Neuronal stem cell (in vitro differentiated cells): ENCODE results near the gene CASK.

Experiments
- DNase-seq: peaks from one replicate; pipeline ENCODE4 v3.0.0-alpha.2; 2013; ENCODE audit warnings: low spot score
- H2AFZ ChIP-seq: one replicate; pipeline ENCODE4 v1.6.1; 2013; ENCODE audit warnings: mild to moderate bottlenecking, low read length, inconsistent platforms
- H2AK5ac ChIP-seq: 2 replicates; pipeline ENCODE4 v1.6.1; 2013; ENCODE audit warnings: low read depth, mild to moderate bottlenecking, inconsistent platforms, low read length, moderate library complexity, mixed read lengths
- H2BK120ac ChIP-seq: 2 replicates; pipeline ENCODE4 v1.6.1; 2013; ENCODE audit warnings: low read depth, mild to moderate bottlenecking, inconsistent platforms, low read length, moderate library complexity, mixed read lengths
- H2BK12ac ChIP-seq: one replicate; pipeline ENCODE4 v1.6.1; 2013; ENCODE audit warnings: low read length, inconsistent platforms
- H2BK15ac ChIP-seq: 2 replicates; pipeline ENCODE4 v1.6.1; 2013; ENCODE audit warnings: mild to moderate bottlenecking, low read length, inconsistent platforms, mixed read lengths
- H2BK5ac ChIP-seq: one replicate; pipeline ENCODE4 v1.6.1; 2013; ENCODE audit warnings: inconsistent platforms, mild to moderate bottlenecking, low read length, moderate library complexity
- H3K14ac ChIP-seq: one replicate; pipeline ENCODE4 v1.6.1; 2013; ENCODE audit warnings: low read length, inconsistent platforms
- H3K18ac ChIP-seq: 2 replicates; pipeline ENCODE4 v1.6.1; 2013; ENCODE audit warnings: low read length, inconsistent platforms
- H3K23ac ChIP-seq: 2 replicates; pipeline ENCODE4 v1.6.1; 2013; ENCODE audit warnings: low read depth, mild to moderate bottlenecking, mixed read lengths, low read length, inconsistent platforms; ENCODE audit not compliant: poor library complexity
- H3K27ac ChIP-seq: replicated peaks from 3 replicates; pipeline ENCODE4 v1.5.1; 2013; ENCODE audit warnings: low read length, inconsistent platforms
- H3K27me3 ChIP-seq, 3 experiments: 2 replicates each; pipeline ENCODE4 v1.6.1; 2013; ENCODE audit warnings: low read length in 3 of 3, mild to moderate bottlenecking in 2 of 3, inconsistent platforms in 1 of 3, low read depth in 1 of 3, mixed read lengths in 1 of 3, moderate library complexity in 1 of 3; ENCODE audit not compliant: control insufficient read depth in 3 of 3, insufficient read depth in 3 of 3
- H3K36me3 ChIP-seq, 2 donors: replicated peaks in 1 of 2; 2 replicates each; pipeline ENCODE4 v1.6.1; 2013; ENCODE audit warnings: low read length in 2 of 2; ENCODE audit not compliant: control insufficient read depth in 2 of 2, insufficient read depth in 2 of 2
- H3K4ac ChIP-seq: 2 replicates; pipeline ENCODE4 v1.6.1; 2013; ENCODE audit warnings: inconsistent platforms, mild to moderate bottlenecking, low read length, moderate library complexity
- H3K4me1 ChIP-seq, 2 donors: 1 replicate in 1 of 2; 2 replicates in 1 of 2; pipeline ENCODE4 v1.6.1; 2013; ENCODE audit warnings: low read length in 2 of 2, low read depth in 1 of 2; ENCODE audit not compliant: control insufficient read depth in 2 of 2, insufficient read depth in 1 of 2
- H3K4me2 ChIP-seq: one replicate; pipeline ENCODE4 v1.6.1; 2013; ENCODE audit warnings: mild to moderate bottlenecking, low read length, inconsistent platforms; ENCODE audit not compliant: insufficient read depth, poor library complexity, severe bottlenecking
- H3K4me3 ChIP-seq, 2 donors: 2 replicates each; pipeline ENCODE4 v1.5.1; 2013; ENCODE audit warnings: low read length in 2 of 2, mild to moderate bottlenecking in 2 of 2, inconsistent platforms in 1 of 2, moderate library complexity in 1 of 2
- H3K79me1 ChIP-seq: one replicate; pipeline ENCODE4 v1.6.1; 2013; ENCODE audit warnings: low read depth, mild to moderate bottlenecking, inconsistent platforms, low read length, moderate library complexity
- H3K9ac ChIP-seq: one replicate; pipeline ENCODE4 v1.6.1; 2013; ENCODE audit warnings: mild to moderate bottlenecking, low read depth, low read length, inconsistent platforms; ENCODE audit not compliant: poor library complexity
- H3K9me3 ChIP-seq, 2 donors: replicated peaks in 1 of 2; 2 replicates each; pipeline versions ENCODE3 to v1.6.1; 2013; ENCODE audit warnings: low read length in 2 of 2, mild to moderate bottlenecking in 2 of 2, inconsistent platforms in 1 of 2, low read depth in 1 of 2, mixed read lengths in 1 of 2, moderate library complexity in 1 of 2; ENCODE audit not compliant: control insufficient read depth in 2 of 2, insufficient read depth in 1 of 2
- H4K8ac ChIP-seq: one replicate; pipeline ENCODE4 v1.6.1; 2013; ENCODE audit warnings: low read depth, mild to moderate bottlenecking, inconsistent platforms, low read length, moderate library complexity
- H4K91ac ChIP-seq: one replicate; pipeline ENCODE4 v1.6.1; 2013; ENCODE audit warnings: low read length, low read depth, mild to moderate bottlenecking, inconsistent platforms; ENCODE audit not compliant: poor library complexity
- WGBS, 2 donors: extraction: QIAGEN DNeasy Blood & Tissue Kit; methylation state at CpG; one replicate each; pipeline ENCODE4 v1.1.7; 2013; ENCODE audit warnings: missing lambda C conversion rate in 2 of 2, mixed read lengths in 1 of 2; ENCODE audit not compliant: insufficient read length in 2 of 2, insufficient replicate concordance in 1 of 2; ENCODE audit errors: extremely low coverage in 2 of 2; 5-methylcytosine and 5-hydroxymethylcytosine counted together

Gene CASK

GRCh38 chrX:41903544-41903943 lies 19.8 kb downstream of the CASK start:
- no CpG with 5 or more reads among the region's 1 CpG for WGBS, 2 donors

GRCh38 chrX:41900321-41900720 lies 23.0 kb downstream of the CASK start:
- no peaks in the 10 kb centered on the region for H3K4me1 ChIP-seq
- H2BK5ac ChIP-seq: no peak overlapping the region
- no peak overlapping the region for H3K14ac ChIP-seq
- H3K18ac ChIP-seq: no peak overlapping the region
- no peak overlapping the region for H3K23ac ChIP-seq
- H2AK5ac ChIP-seq: no peak overlapping the region
- H3K27me3 ChIP-seq: no peaks in the 10 kb centered on the region
- no peak overlapping the region for H3K27ac ChIP-seq
- no peak overlapping the region for H4K8ac ChIP-seq
- no peak overlapping the region for H3K4me2 ChIP-seq
- H3K9ac ChIP-seq: no peak overlapping the region
- no peak overlapping the region for H2BK12ac ChIP-seq
- no peak overlapping the region for H3K4me3 ChIP-seq
- no peak for DNase-seq
- peaks cover 12 to 19% of the 10 kb centered on the region in 2 donors for H3K9me3 ChIP-seq
- no peak overlapping the region for H2AFZ ChIP-seq
- H3K36me3 ChIP-seq: peaks cover 0 to 6% of the 10 kb centered on the region in 2 donors
- H2BK120ac ChIP-seq: no peak overlapping the region
- no peak overlapping the region for H4K91ac ChIP-seq
- no peak overlapping the region for H2BK15ac ChIP-seq
- peaks cover 4% of the 10 kb centered on the region for H3K79me1 ChIP-seq
- no peak overlapping the region for H3K4ac ChIP-seq

More at GRCh38 chrX:41903544-41903943, 19.8 kb downstream of the CASK start:
- Histone ChIP-seq H3K4me2 (no peak overlapping the region), H2BK120ac (no peak overlapping the region), H3K23ac (no peak overlapping the region), H3K4me3 (no peak overlapping the region), H2BK15ac (no peak overlapping the region), H2BK12ac (no peak overlapping the region), H3K4me1 (no peaks in the 10 kb centered on the region), H2AK5ac (no peak overlapping the region), H4K91ac (no peak overlapping the region), H3K9me3 (peaks cover 12 to 30% of the 10 kb centered on the region in 2 donors), H3K4ac (no peak overlapping the region), H3K36me3 (peaks cover 0 to 6% of the 10 kb centered on the region in 2 donors), H2AFZ (no peak overlapping the region), H3K27me3 (no peaks in the 10 kb centered on the region), H3K18ac (no peak overlapping the region), H3K27ac (no peak overlapping the region), H3K9ac (no peak overlapping the region), H3K14ac (no peak overlapping the region), H4K8ac (no peak overlapping the region), H2BK5ac (no peak overlapping the region), H3K79me1 (peaks cover 9% of the 10 kb centered on the region)
- DNase-seq: no peak

DNA sequence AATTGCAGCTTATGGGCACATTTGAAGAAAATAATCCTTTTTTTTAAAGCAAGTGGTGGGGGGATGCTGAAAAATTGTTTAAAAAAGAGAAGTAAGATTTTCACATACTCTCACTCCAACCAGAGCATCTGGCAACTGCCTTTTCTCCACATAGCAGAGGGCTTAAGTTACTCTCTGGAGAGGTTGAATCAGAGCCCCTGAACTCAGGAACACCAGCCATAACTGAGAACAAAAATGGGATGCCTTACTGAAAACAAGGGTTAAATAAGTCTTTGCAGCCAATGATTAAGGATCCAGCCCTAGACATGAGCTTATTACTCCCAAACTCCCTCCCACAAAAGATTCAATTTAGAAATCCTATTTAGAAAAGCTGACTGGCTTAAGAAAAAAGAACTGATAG lies 27.5 kb downstream of the CASK start:
- H2BK12ac ChIP-seq: no peak overlapping the region
- H3K9me3 ChIP-seq: peaks cover under 1 to 7% of the 10 kb centered on the region in 2 donors
- H2AFZ ChIP-seq: no peak overlapping the region
- no peak overlapping the region for H3K14ac ChIP-seq
- H3K4ac ChIP-seq: no peak overlapping the region
- no peaks in the 10 kb centered on the region for H3K79me1 ChIP-seq
- no peak overlapping the region for H2BK15ac ChIP-seq
- no peak overlapping the region for H3K18ac ChIP-seq
- H3K4me2 ChIP-seq: no peak overlapping the region
- no peak overlapping the region for H4K91ac ChIP-seq
- no peaks in the 10 kb centered on the region for H3K36me3 ChIP-seq
- no peak overlapping the region for H4K8ac ChIP-seq
- H2BK120ac ChIP-seq: no peak overlapping the region
- no peak for DNase-seq
- no peak overlapping the region for H3K27ac ChIP-seq
- H3K27me3 ChIP-seq: no peaks in the 10 kb centered on the region
- H3K4me3 ChIP-seq: no peak overlapping the region
- H2AK5ac ChIP-seq: no peak overlapping the region
- no peak overlapping the region for H2BK5ac ChIP-seq
- no peak overlapping the region for H3K23ac ChIP-seq
- H3K4me1 ChIP-seq: no peaks in the 10 kb centered on the region
- H3K9ac ChIP-seq: no peak overlapping the region

GRCh38 chrX:41890026-41890423 lies 33.3 kb downstream of the CASK start:
- no peak overlapping the region for H3K4me2 ChIP-seq
- no peak overlapping the region for H2AFZ ChIP-seq
- no peaks in the 10 kb centered on the region for H3K9me3 ChIP-seq
- no peak overlapping the region for H3K14ac ChIP-seq
- H3K9ac ChIP-seq: no peak overlapping the region
- no peak overlapping the region for H3K18ac ChIP-seq
- no peak overlapping the region for H2BK15ac ChIP-seq
- H2AK5ac ChIP-seq: no peak overlapping the region
- no CpG with 5 or more reads among the region's 1 CpG for WGBS, 2 donors
- H2BK5ac ChIP-seq: no peak overlapping the region
- H3K36me3 ChIP-seq: no peaks in the 10 kb centered on the region
- no peak overlapping the region for H3K23ac ChIP-seq
- H3K27me3 ChIP-seq: no peaks in the 10 kb centered on the region
- no peak overlapping the region for H2BK12ac ChIP-seq
- H3K4ac ChIP-seq: no peak overlapping the region
- H3K4me1 ChIP-seq: no peaks in the 10 kb centered on the region
- H4K91ac ChIP-seq: no peak overlapping the region
- no peak overlapping the region for H2BK120ac ChIP-seq
- H3K27ac ChIP-seq: no peak overlapping the region
- H3K79me1 ChIP-seq: no peaks in the 10 kb centered on the region
- no peak overlapping the region for H4K8ac ChIP-seq
- DNase-seq: no peak
- no peak overlapping the region for H3K4me3 ChIP-seq
